Upper lobe of left lung (tissue), 4 donors: ENCODE measurements around the gene POR.

Experiments used
- EP300 ChIP-seq, 4 donors: sonication (generic); formaldehyde crosslinking; IDR thresholded peaks; one replicate each; pipeline ENCODE4 v1.5.1; 2017; ENCODE audit warnings: antibody characterized with exemption in 4 of 4, control low read depth in 2 of 4
- POLR2A ChIP-seq, 4 donors: fragments of 450-650 bp; IDR thresholded peaks; one replicate each; pipeline ENCODE4 v1.5.1; 2016 to 2017; ENCODE audit warnings: antibody characterized with exemption in 4 of 4, mild to moderate bottlenecking in 2 of 4
- POLR2AphosphoS5 ChIP-seq, 2 donors: sonication (generic); formaldehyde crosslinking; IDR thresholded peaks; one replicate each; pipeline ENCODE4 v1.5.1; 2017; ENCODE audit warnings: antibody characterized with exemption in 2 of 2
- TF ChIP-seq, protein P1 (sequence below), 6 experiments: fragments of 450-650 bp in 4 of 6; fragments of 200-600 bp in 2 of 6; sonication (generic) in 2 of 6; IDR thresholded peaks; one replicate each; pipeline ENCODE4 v1.5.1; 2016 to 2019; ENCODE audit warnings: antibody characterized with exemption in 6 of 6

GRCh38 chr7:76023002-76023401, 108.0 kb downstream of the POR start:
- TF ChIP-seq, protein P1, sequence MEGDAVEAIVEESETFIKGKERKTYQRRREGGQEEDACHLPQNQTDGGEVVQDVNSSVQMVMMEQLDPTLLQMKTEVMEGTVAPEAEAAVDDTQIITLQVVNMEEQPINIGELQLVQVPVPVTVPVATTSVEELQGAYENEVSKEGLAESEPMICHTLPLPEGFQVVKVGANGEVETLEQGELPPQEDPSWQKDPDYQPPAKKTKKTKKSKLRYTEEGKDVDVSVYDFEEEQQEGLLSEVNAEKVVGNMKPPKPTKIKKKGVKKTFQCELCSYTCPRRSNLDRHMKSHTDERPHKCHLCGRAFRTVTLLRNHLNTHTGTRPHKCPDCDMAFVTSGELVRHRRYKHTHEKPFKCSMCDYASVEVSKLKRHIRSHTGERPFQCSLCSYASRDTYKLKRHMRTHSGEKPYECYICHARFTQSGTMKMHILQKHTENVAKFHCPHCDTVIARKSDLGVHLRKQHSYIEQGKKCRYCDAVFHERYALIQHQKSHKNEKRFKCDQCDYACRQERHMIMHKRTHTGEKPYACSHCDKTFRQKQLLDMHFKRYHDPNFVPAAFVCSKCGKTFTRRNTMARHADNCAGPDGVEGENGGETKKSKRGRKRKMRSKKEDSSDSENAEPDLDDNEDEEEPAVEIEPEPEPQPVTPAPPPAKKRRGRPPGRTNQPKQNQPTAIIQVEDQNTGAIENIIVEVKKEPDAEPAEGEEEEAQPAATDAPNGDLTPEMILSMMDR (IDR thresholded peaks at IDR 0.05), result peak in 1 of 6 experiments; percentile 10
- TF ChIP-seq POLR2A (IDR thresholded peaks at IDR 0.05), result no peak
- TF ChIP-seq EP300 (IDR thresholded peaks at IDR 0.05), result no peak
- no peak for TF ChIP-seq POLR2AphosphoS5 (IDR thresholded peaks at IDR 0.05)
